Natural killer cell (primary cell): ENCODE data around the gene ATP5F1D. TPM values are rescaled to one million over a fixed set of nuclear protein-coding genes. Genes with fewer than 3 reads are reported as not detected.

Source experiments
- ATAC-seq, 3 donors: fragments of 150-1000 bp in 2 of 3; fragments of 200-7000 bp in 1 of 3; cut with Tn5 transposase; 1 replicate in 1 of 3; 2 replicates in 2 of 3; pipeline ENCODE4 v1.10.0; 2021; ENCODE audit warnings: mild to moderate bottlenecking in 2 of 3, moderate library complexity in 2 of 3
- DNase-seq, 2 donors: peaks; one replicate each; pipeline versions ENCODE4 v3.0.0 to v3.0.0-alpha.2; 2013 to 2021; ENCODE audit warnings: mixed read lengths in 1 of 2
- H3K27ac ChIP-seq: one replicate; pipeline ENCODE4 v1.5.1; 2013; ENCODE audit warnings: mild to moderate bottlenecking, low read length
- H3K27me3 ChIP-seq: one replicate; pipeline ENCODE4 v1.6.1; 2013; ENCODE audit warnings: low read length; ENCODE audit not compliant: control insufficient read depth, insufficient read depth
- H3K36me3 ChIP-seq: one replicate; pipeline ENCODE4 v1.6.1; 2013; ENCODE audit warnings: low read length; ENCODE audit not compliant: control insufficient read depth, insufficient read depth
- H3K4me1 ChIP-seq: one replicate; pipeline ENCODE4 v1.6.1; 2013; ENCODE audit warnings: low read length; ENCODE audit not compliant: control insufficient read depth, insufficient read depth
- H3K4me3 ChIP-seq: one replicate; pipeline ENCODE4 v1.5.1; 2013; ENCODE audit warnings: low read length
- H3K9me3 ChIP-seq: one replicate; pipeline ENCODE4 v1.6.1; 2013; ENCODE audit warnings: low read length; ENCODE audit not compliant: control insufficient read depth, insufficient read depth
- H3K27ac Mint-ChIP-seq, 2 donors: one replicate each; pipeline ENCODE4 v1.8.0; 2022; ENCODE audit warnings: mild to moderate bottlenecking in 2 of 2, mixed read lengths in 2 of 2, moderate library complexity in 1 of 2
- H3K27me3 Mint-ChIP-seq, 2 donors: one replicate each; pipeline ENCODE4 v1.8.0; 2022; ENCODE audit warnings: low read depth in 2 of 2, mixed read lengths in 2 of 2
- H3K36me3 Mint-ChIP-seq: one replicate; pipeline ENCODE4 v1.8.0; 2022; ENCODE audit warnings: mixed read lengths
- H3K4me1 Mint-ChIP-seq, 2 donors: one replicate each; pipeline ENCODE4 v1.8.0; 2022; ENCODE audit warnings: mixed read lengths in 2 of 2
- H3K4me3 Mint-ChIP-seq: one replicate; pipeline ENCODE4 v1.8.0; 2022; ENCODE audit warnings: mild to moderate bottlenecking, moderate library complexity, mixed read lengths
- H3K9me3 Mint-ChIP-seq, 2 donors: one replicate each; pipeline ENCODE4 v1.8.0; 2022; ENCODE audit warnings: mixed read lengths in 2 of 2
- WGBS: methylation state at CpG from one replicate; pipeline ENCODE4 v1.1.7; 2013; ENCODE audit warnings: missing lambda C conversion rate; ENCODE audit not compliant: insufficient coverage; 5-methylcytosine and 5-hydroxymethylcytosine counted together
- intact Hi-C: fragments of 100-400 bp; cut with micrococcal nuclease; formaldehyde crosslinking; loops from one replicate; pipeline ENCODE4 v1.14.2; 2022
- total RNA-seq, 4 donors: library from RNA; stranded (reverse); fragments of 120-200 nt in 1 of 4; gene quantifications; one replicate each; pipeline versions ENCODE4 v1.2.3 to v1.2.4, GENCODE V29; 2013 to 2022
- TF ChIP-seq, protein P1 (sequence below): fragments of 200-600 bp; IDR thresholded peaks from one replicate; pipeline ENCODE4 v1.8.0; 2022; ENCODE audit warnings: antibody characterized with exemption

The ATP5F1D gene
- total RNA-seq, 3 donors from 2014 or later (not counting 1 experiment from before 2014, with no cell fraction given): 88.6 to 119 (median 104) TPM

DNA sequence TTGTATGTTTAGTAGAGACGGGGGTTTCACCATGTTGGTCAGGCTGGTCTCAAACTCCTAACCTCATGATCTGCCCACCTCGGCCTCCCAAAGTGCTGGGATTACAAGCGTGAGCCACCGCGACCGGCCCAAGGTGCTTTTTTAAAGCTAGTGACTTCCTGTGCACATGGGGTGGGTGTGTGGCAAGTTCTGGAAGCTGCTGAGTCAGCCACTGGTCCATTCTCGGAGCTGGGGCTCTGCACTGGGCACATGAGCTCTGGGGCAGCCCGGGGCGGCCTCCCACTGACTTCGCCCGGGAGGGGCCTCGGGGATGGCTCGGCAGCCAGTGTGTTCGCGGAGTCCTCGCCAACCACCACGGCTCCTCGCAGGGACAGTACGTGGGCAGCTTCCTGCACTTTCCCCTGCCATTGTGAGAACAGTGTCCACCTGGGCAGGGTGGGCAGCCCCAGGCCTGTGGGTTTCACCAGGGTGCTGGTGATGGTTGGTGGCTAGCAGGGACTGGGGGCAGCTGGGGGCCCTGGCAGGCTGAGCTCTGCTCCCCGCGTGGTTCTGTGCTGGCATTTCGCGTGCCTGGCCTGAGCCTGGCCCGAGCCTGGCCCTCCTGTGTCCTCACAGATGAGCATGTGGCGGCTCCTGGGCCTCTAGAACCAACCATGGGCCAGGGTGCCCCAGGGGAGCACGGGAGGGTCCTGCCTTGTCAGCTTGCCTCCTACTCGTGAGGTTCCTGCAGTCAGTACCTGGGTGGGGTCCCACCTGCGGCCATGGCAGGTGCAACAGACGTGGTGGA is 15.9 kb upstream of the ATP5F1D start:
- no peaks in the 10 kb centered on the region for H3K4me1 ChIP-seq
- peaks cover 43% of the 10 kb centered on the region for H3K36me3 ChIP-seq
- Mint-ChIP-seq H3K27me3 (no peaks in the 10 kb centered on the region), H3K9me3 (no peaks in the 10 kb centered on the region), H3K4me3 (no peak overlapping the region), H3K36me3 (no peaks in the 10 kb centered on the region), H3K4me1 (no peaks in the 10 kb centered on the region), H3K27ac (no peak overlapping the region)
- no peak overlapping the region for H3K27ac ChIP-seq
- H3K9me3 ChIP-seq: no peaks in the 10 kb centered on the region
- 88% methylated on average over 28 of the region's 29 CpGs for WGBS
- TF ChIP-seq, protein P1, sequence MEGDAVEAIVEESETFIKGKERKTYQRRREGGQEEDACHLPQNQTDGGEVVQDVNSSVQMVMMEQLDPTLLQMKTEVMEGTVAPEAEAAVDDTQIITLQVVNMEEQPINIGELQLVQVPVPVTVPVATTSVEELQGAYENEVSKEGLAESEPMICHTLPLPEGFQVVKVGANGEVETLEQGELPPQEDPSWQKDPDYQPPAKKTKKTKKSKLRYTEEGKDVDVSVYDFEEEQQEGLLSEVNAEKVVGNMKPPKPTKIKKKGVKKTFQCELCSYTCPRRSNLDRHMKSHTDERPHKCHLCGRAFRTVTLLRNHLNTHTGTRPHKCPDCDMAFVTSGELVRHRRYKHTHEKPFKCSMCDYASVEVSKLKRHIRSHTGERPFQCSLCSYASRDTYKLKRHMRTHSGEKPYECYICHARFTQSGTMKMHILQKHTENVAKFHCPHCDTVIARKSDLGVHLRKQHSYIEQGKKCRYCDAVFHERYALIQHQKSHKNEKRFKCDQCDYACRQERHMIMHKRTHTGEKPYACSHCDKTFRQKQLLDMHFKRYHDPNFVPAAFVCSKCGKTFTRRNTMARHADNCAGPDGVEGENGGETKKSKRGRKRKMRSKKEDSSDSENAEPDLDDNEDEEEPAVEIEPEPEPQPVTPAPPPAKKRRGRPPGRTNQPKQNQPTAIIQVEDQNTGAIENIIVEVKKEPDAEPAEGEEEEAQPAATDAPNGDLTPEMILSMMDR: no peak
- H3K4me3 ChIP-seq: no peak overlapping the region
- no peak for DNase-seq
- intact Hi-C loops: no loop called here
- no peak for ATAC-seq
- H3K27me3 ChIP-seq: no peaks in the 10 kb centered on the region

- Mint-ChIP-seq H3K36me3 (no peaks in the 10 kb centered on the region), H3K27me3 (no peaks in the 10 kb centered on the region), H3K4me1 (no peaks in the 10 kb centered on the region), H3K27ac (no peak overlapping the region), H3K4me3 (no peak overlapping the region), H3K9me3 (no peaks in the 10 kb centered on the region)
- ATAC-seq (no peak), DNase-seq (no peak)
- no peak overlapping the region for H3K27ac ChIP-seq
- H3K4me1 ChIP-seq: no peaks in the 10 kb centered on the region
- WGBS: 95% methylated on average over 11 of the region's 11 CpGs
- no peak overlapping the region for H3K4me3 ChIP-seq
- intact Hi-C loops: no loop called here
- H3K27me3 ChIP-seq: no peaks in the 10 kb centered on the region
- peaks cover 38% of the 10 kb centered on the region for H3K36me3 ChIP-seq
- TF ChIP-seq, protein P1: no peak
- no peaks in the 10 kb centered on the region for H3K9me3 ChIP-seq
These were observed 15.4 kb upstream of the ATP5F1D start for GRCh38 chr19:1226227-1226518.

- TF ChIP-seq, protein P1: no peak
- no peaks in the 10 kb centered on the region for H3K4me1 Mint-ChIP-seq
- 92% methylated on average over 50 of the region's 50 CpGs for WGBS
These were observed 14.8 kb upstream of the ATP5F1D start for GRCh38 chr19:1226522-1227303.

More at GRCh38 chr19:1226522-1227303, 14.8 kb upstream of the ATP5F1D start:
- no peak overlapping the region for H3K27ac ChIP-seq
- ATAC-seq: no peak
- no peaks in the 10 kb centered on the region for H3K27me3 Mint-ChIP-seq
- intact Hi-C loops: no loop called here
- peaks cover 34% of the 10 kb centered on the region for H3K36me3 ChIP-seq
- H3K36me3 Mint-ChIP-seq: no peaks in the 10 kb centered on the region
- H3K4me1 ChIP-seq: no peaks in the 10 kb centered on the region
- no peak overlapping the region for H3K27ac Mint-ChIP-seq
- no peak overlapping the region for H3K4me3 ChIP-seq
- no peaks in the 10 kb centered on the region for H3K9me3 Mint-ChIP-seq
- no peak overlapping the region for H3K4me3 Mint-ChIP-seq
- DNase-seq: no peak
- H3K9me3 ChIP-seq: no peaks in the 10 kb centered on the region
- no peaks in the 10 kb centered on the region for H3K27me3 ChIP-seq
